Brain pericyte (primary cell): Measurements from ENCODE around the gene FNDC3B.
A peak's percentile ranks its signal among the peaks of the same experiment; 100 is the strongest.

Experiments used
- DNase-seq: peaks from one replicate; pipeline ENCODE4 v3.0.0-alpha.2; 2012; ENCODE audit warnings: low read depth, low spot score

Gene FNDC3B

GRCh38 chr3:172305974-172306373 is 266.6 kb downstream of the FNDC3B start:
- DNase-seq, result no peak

GRCh38 chr3:172307141-172307560 is 267.8 kb downstream of the FNDC3B start:
- DNase-seq, result peak; percentile 18

GRCh38 chr3:172309059-172309458 is 269.7 kb downstream of the FNDC3B start:
- DNase-seq, result no peak

- no peak for DNase-seq
Observed at GRCh38 chr3:172309741-172310427, 270.5 kb downstream of the FNDC3B start.

GRCh38 chr3:172310428-172310760 is 271.0 kb downstream of the FNDC3B start:
- DNase-seq, result no peak

GRCh38 chr3:172311217-172311616 is 271.8 kb downstream of the FNDC3B start:
- no peak for DNase-seq

GRCh38 chr3:172312001-172312400 is 272.6 kb downstream of the FNDC3B start:
- no peak for DNase-seq

GRCh38 chr3:172312711-172313110 is 273.3 kb downstream of the FNDC3B start:
- DNase-seq, result no peak

- DNase-seq, result no peak
Observed at GRCh38 chr3:172313671-172314070, 274.3 kb downstream of the FNDC3B start.

- no peak for DNase-seq
Observed at GRCh38 chr3:172314591-172315160, 275.3 kb downstream of the FNDC3B start.

GRCh38 chr3:172315401-172316091 is 276.2 kb downstream of the FNDC3B start:
- no peak for DNase-seq

GRCh38 chr3:172316758-172317157 is 277.4 kb downstream of the FNDC3B start:
- no peak for DNase-seq

GRCh38 chr3:172317481-172317880 is 278.1 kb downstream of the FNDC3B start:
- DNase-seq, result no peak

- DNase-seq, result no peak
Observed at GRCh38 chr3:172317984-172318383, 278.6 kb downstream of the FNDC3B start.

- DNase-seq, result no peak
Observed at GRCh38 chr3:172319595-172319994, 280.2 kb downstream of the FNDC3B start.

GRCh38 chr3:172320468-172320867 is 281.1 kb downstream of the FNDC3B start:
- no peak for DNase-seq

GRCh38 chr3:172321035-172321434 is 281.7 kb downstream of the FNDC3B start:
- no peak for DNase-seq

- DNase-seq, result no peak
Observed at GRCh38 chr3:172323894-172324610, 284.7 kb downstream of the FNDC3B start.

- DNase-seq, result no peak
Observed at GRCh38 chr3:172324611-172325203, 285.3 kb downstream of the FNDC3B start.

GRCh38 chr3:172325461-172325860 is 286.1 kb downstream of the FNDC3B start:
- no peak for DNase-seq

- DNase-seq, result no peak
Observed at GRCh38 chr3:172326993-172327392, 287.6 kb downstream of the FNDC3B start.

GRCh38 chr3:172328282-172328681 is 288.9 kb downstream of the FNDC3B start:
- no peak for DNase-seq
